ENCODE results near the gene MAP7.
"Not testable (repeated sequence)": the region's sequence is repeated elsewhere in the genome, so short reads cannot be mapped to it uniquely, and the experiment has no call there.

The MAP7 gene

GRCh38 chr6:136404627-136405419 is 145.4 kb downstream of the MAP7 start:
- H3K27me3 ChIP-seq (ENCODE audit: control insufficient read depth, insufficient read depth, low read length) = no peaks in the 10 kb centered on the region
- no peak overlapping the region for H3K4me3 ChIP-seq (ENCODE audit: low read depth, low read length)
- H3K27ac ChIP-seq (ENCODE audit: low read depth, low read length) = no peak overlapping the region
- no peaks in the 10 kb centered on the region for H3K9me3 ChIP-seq (ENCODE audit: control insufficient read depth, insufficient read depth, low read depth, low read length)
- H3K36me3 ChIP-seq (ENCODE audit: control insufficient read depth, insufficient read depth, low read length) = no peaks in the 10 kb centered on the region
- H3K9ac ChIP-seq (ENCODE audit: low read length) = no peak overlapping the region
- H3K4me1 ChIP-seq (ENCODE audit: control insufficient read depth, insufficient read depth, low read length) = peaks cover under 1% of the 10 kb centered on the region; the same call in 1 of the 2 replicates

- Histone ChIP-seq H3K9ac (ENCODE audit: low read length) (no peak overlapping the region), H3K4me1 (ENCODE audit: control insufficient read depth, insufficient read depth, low read length) (no peaks in the 10 kb centered on the region), H3K36me3 (ENCODE audit: control insufficient read depth, insufficient read depth, low read length) (no peaks in the 10 kb centered on the region), H3K9me3 (ENCODE audit: control insufficient read depth, insufficient read depth, low read depth, low read length) (no peaks in the 10 kb centered on the region), H3K27ac (ENCODE audit: low read depth, low read length) (no peak overlapping the region), H3K4me3 (ENCODE audit: low read depth, low read length) (no peak overlapping the region), H3K27me3 (ENCODE audit: control insufficient read depth, insufficient read depth, low read length) (no peaks in the 10 kb centered on the region)
Observed at GRCh38 chr6:136404007-136404406, 146.2 kb downstream of the MAP7 start.

- no peak overlapping the region for H3K9ac ChIP-seq (ENCODE audit: low read length)
- H3K27ac ChIP-seq (ENCODE audit: low read depth, low read length) = no peak overlapping the region
Observed at GRCh38 chr6:136403110-136403980, 146.9 kb downstream of the MAP7 start.

DNA sequence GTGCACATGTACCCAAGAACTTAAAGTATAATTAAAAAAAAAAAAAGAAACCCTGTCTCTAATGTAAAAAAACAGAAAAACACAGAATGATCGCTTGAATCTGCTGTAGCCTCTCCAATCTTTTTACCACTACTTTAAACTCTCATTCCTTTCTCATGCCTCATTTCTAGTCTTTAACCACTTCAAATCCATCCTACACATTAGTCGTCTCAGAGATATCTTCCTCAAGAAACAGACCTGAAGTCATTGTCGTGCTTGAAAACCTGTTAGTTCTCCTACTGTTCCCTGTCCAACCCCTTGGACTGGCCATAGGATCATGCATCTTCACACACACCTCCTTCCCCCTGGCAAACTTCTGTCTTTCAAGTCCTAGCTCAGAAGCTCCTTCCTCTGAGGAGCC is 148.5 kb downstream of the MAP7 start:
- Histone ChIP-seq H3K4me1 (ENCODE audit: control insufficient read depth, insufficient read depth, low read length) (no peaks in the 10 kb centered on the region), H3K9me3 (ENCODE audit: control insufficient read depth, insufficient read depth, low read depth, low read length) (no peaks in the 10 kb centered on the region), H3K27me3 (ENCODE audit: control insufficient read depth, insufficient read depth, low read length) (no peaks in the 10 kb centered on the region), H3K36me3 (ENCODE audit: control insufficient read depth, insufficient read depth, low read length) (no peaks in the 10 kb centered on the region; the same call in 1 of the 2 replicates), H3K9ac (ENCODE audit: low read length) (no peak overlapping the region), H3K27ac (ENCODE audit: low read depth, low read length) (no peak overlapping the region), H3K4me3 (ENCODE audit: low read depth, low read length) (no peak overlapping the region)

More at GRCh38 chr6:136403110-136403980, 146.9 kb downstream of the MAP7 start:
- Histone ChIP-seq H3K4me1 (ENCODE audit: control insufficient read depth, insufficient read depth, low read length) (no peaks in the 10 kb centered on the region), H3K4me3 (ENCODE audit: low read depth, low read length) (no peak overlapping the region), H3K9me3 (ENCODE audit: control insufficient read depth, insufficient read depth, low read depth, low read length) (no peaks in the 10 kb centered on the region), H3K36me3 (ENCODE audit: control insufficient read depth, insufficient read depth, low read length) (no peaks in the 10 kb centered on the region), H3K27me3 (ENCODE audit: control insufficient read depth, insufficient read depth, low read length) (no peaks in the 10 kb centered on the region)

GRCh38 chr6:136401236-136401635 is 149.0 kb downstream of the MAP7 start:
- not testable (repeated sequence) for H3K4me3 ChIP-seq (ENCODE audit: low read depth, low read length); H3K27ac ChIP-seq (ENCODE audit: low read depth, low read length); H3K27me3 ChIP-seq (ENCODE audit: control insufficient read depth, insufficient read depth, low read length); H3K9ac ChIP-seq (ENCODE audit: low read length); H3K4me1 ChIP-seq (ENCODE audit: control insufficient read depth, insufficient read depth, low read length); H3K36me3 ChIP-seq (ENCODE audit: control insufficient read depth, insufficient read depth, low read length); H3K9me3 ChIP-seq (ENCODE audit: control insufficient read depth, insufficient read depth, low read depth, low read length)

GRCh38 chr6:136398453-136398852 is 151.8 kb downstream of the MAP7 start:
- Histone ChIP-seq H3K4me3 (ENCODE audit: low read depth, low read length) (no peak overlapping the region), H3K9ac (ENCODE audit: low read length) (no peak overlapping the region), H3K4me1 (ENCODE audit: control insufficient read depth, insufficient read depth, low read length) (no peaks in the 10 kb centered on the region), H3K27ac (ENCODE audit: low read depth, low read length) (no peak overlapping the region), H3K9me3 (ENCODE audit: control insufficient read depth, insufficient read depth, low read depth, low read length) (no peaks in the 10 kb centered on the region), H3K27me3 (ENCODE audit: control insufficient read depth, insufficient read depth, low read length) (no peaks in the 10 kb centered on the region), H3K36me3 (ENCODE audit: control insufficient read depth, insufficient read depth, low read length) (no peaks in the 10 kb centered on the region; the same call in 1 of the 2 replicates)

DNA sequence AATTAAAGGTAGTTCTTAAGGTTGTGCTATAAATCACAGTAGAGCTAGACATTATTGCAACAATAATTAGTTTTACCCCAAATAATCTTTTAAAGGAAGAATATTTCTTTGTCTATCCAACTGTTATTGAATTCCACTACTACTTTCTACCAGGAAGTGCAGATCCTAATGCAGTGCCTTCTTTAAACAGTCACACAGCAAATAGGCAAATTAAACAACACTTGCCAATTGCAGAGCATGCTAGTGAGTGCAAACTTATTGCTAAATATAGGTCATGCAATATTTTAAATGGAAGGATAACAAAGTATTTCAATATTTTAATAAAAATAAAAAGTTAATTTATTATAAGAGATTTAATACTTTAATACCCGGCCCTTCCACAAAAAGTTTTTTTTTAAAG is 153.3 kb downstream of the MAP7 start:
- Histone ChIP-seq H3K9me3 (ENCODE audit: control insufficient read depth, insufficient read depth, low read depth, low read length) (no peaks in the 10 kb centered on the region), H3K9ac (ENCODE audit: low read length) (no peak overlapping the region), H3K4me3 (ENCODE audit: low read depth, low read length) (no peak overlapping the region)

GRCh38 chr6:136390959-136391358 is 159.3 kb downstream of the MAP7 start:
- H3K4me3 ChIP-seq (ENCODE audit: low read depth, low read length); H3K36me3 ChIP-seq (ENCODE audit: control insufficient read depth, insufficient read depth, low read length): not testable (repeated sequence)

More for the DNA sequence above, 153.3 kb downstream of the MAP7 start:
- Histone ChIP-seq H3K36me3 (ENCODE audit: control insufficient read depth, insufficient read depth, low read length) (no peaks in the 10 kb centered on the region; the same call in 1 of the 2 replicates), H3K4me1 (ENCODE audit: control insufficient read depth, insufficient read depth, low read length) (no peaks in the 10 kb centered on the region), H3K27me3 (ENCODE audit: control insufficient read depth, insufficient read depth, low read length) (no peaks in the 10 kb centered on the region), H3K27ac (ENCODE audit: low read depth, low read length) (no peak overlapping the region)

DNA sequence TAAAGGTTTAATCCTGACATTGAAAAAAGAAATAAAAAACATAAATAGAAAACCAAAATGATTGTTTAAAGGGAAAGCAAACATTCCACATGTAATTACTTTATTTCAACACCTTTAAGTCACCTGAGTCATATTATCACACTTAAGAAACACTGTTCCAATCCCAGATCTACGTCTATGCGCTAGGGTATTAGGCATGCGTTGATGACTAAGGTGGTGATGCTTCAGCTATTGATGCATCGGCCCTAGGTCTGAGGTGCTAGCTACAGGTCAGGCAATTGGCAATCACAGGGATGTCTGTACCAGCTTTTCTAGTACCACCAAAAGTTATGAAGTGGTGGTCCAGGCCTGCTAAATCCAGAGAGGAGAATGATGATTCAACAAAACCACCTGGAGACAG is 162.9 kb downstream of the MAP7 start:
- no peak overlapping the region for H3K27ac ChIP-seq (ENCODE audit: low read depth, low read length)

More at GRCh38 chr6:136390959-136391358, 159.3 kb downstream of the MAP7 start:
- H3K9ac ChIP-seq (ENCODE audit: low read length); H3K27me3 ChIP-seq (ENCODE audit: control insufficient read depth, insufficient read depth, low read length); H3K9me3 ChIP-seq (ENCODE audit: control insufficient read depth, insufficient read depth, low read depth, low read length); H3K27ac ChIP-seq (ENCODE audit: low read depth, low read length); H3K4me1 ChIP-seq (ENCODE audit: control insufficient read depth, insufficient read depth, low read length): not testable (repeated sequence)

GRCh38 chr6:136383268-136383937 is 166.8 kb downstream of the MAP7 start:
- no peaks in the 10 kb centered on the region; the same call in 1 of the 2 replicates for H3K36me3 ChIP-seq (ENCODE audit: control insufficient read depth, insufficient read depth, low read length)
- no peak overlapping the region for H3K4me3 ChIP-seq (ENCODE audit: low read depth, low read length)
- no peak overlapping the region for H3K27ac ChIP-seq (ENCODE audit: low read depth, low read length)

More for the DNA sequence above, 162.9 kb downstream of the MAP7 start:
- Histone ChIP-seq H3K36me3 (ENCODE audit: control insufficient read depth, insufficient read depth, low read length) (no peaks in the 10 kb centered on the region; the same call in 1 of the 2 replicates), H3K4me1 (ENCODE audit: control insufficient read depth, insufficient read depth, low read length) (no peaks in the 10 kb centered on the region), H3K4me3 (ENCODE audit: low read depth, low read length) (no peak overlapping the region), H3K9ac (ENCODE audit: low read length) (no peak overlapping the region), H3K27me3 (ENCODE audit: control insufficient read depth, insufficient read depth, low read length) (no peaks in the 10 kb centered on the region), H3K9me3 (ENCODE audit: control insufficient read depth, insufficient read depth, low read depth, low read length) (no peaks in the 10 kb centered on the region)

More at GRCh38 chr6:136383268-136383937, 166.8 kb downstream of the MAP7 start:
- Histone ChIP-seq H3K9me3 (ENCODE audit: control insufficient read depth, insufficient read depth, low read depth, low read length) (no peaks in the 10 kb centered on the region), H3K27me3 (ENCODE audit: control insufficient read depth, insufficient read depth, low read length) (no peaks in the 10 kb centered on the region), H3K4me1 (ENCODE audit: control insufficient read depth, insufficient read depth, low read length) (no peaks in the 10 kb centered on the region), H3K9ac (ENCODE audit: low read length) (no peak overlapping the region)

Data from HUES6 (cell line).